ENCODE results near the gene ANKS3.

The ANKS3 gene

GRCh38 chr16:4682616-4683254 lies 51.3 kb downstream of the ANKS3 start:
- peak; percentile 39 for DNase-seq

- no peak for DNase-seq
Observed at GRCh38 chr16:4682084-4682591, 51.9 kb downstream of the ANKS3 start.

GRCh38 chr16:4681471-4682083 lies 52.5 kb downstream of the ANKS3 start:
- DNase-seq = no peak

- DNase-seq = no peak
Observed at GRCh38 chr16:4680673-4681470, 53.2 kb downstream of the ANKS3 start.

GRCh38 chr16:4679850-4680636 lies 54.0 kb downstream of the ANKS3 start:
- no peak for DNase-seq

- no peak for DNase-seq
Observed at GRCh38 chr16:4679156-4679849, 54.8 kb downstream of the ANKS3 start.

- DNase-seq = no peak
Observed at GRCh38 chr16:4678596-4678995, 55.5 kb downstream of the ANKS3 start.

GRCh38 chr16:4677994-4678393 lies 56.1 kb downstream of the ANKS3 start:
- no peak for DNase-seq

- DNase-seq = no peak
Observed at GRCh38 chr16:4677390-4677789, 56.7 kb downstream of the ANKS3 start.

GRCh38 chr16:4676831-4677230 lies 57.2 kb downstream of the ANKS3 start:
- no peak for DNase-seq

- DNase-seq = peak; percentile 62
Observed at GRCh38 chr16:4675864-4676786, 57.9 kb downstream of the ANKS3 start.

GRCh38 chr16:4674926-4675530 lies 59.0 kb downstream of the ANKS3 start:
- DNase-seq = no peak

- DNase-seq = no peak
Observed at GRCh38 chr16:4673387-4674046, 60.6 kb downstream of the ANKS3 start.

- no peak for DNase-seq
Observed at GRCh38 chr16:4668313-4668960, 65.6 kb downstream of the ANKS3 start.

- no peak for DNase-seq
Observed at GRCh38 chr16:4667203-4667963, 66.7 kb downstream of the ANKS3 start.

- DNase-seq = no peak
Observed at GRCh38 chr16:4666537-4667202, 67.4 kb downstream of the ANKS3 start.

GRCh38 chr16:4664538-4665418 lies 69.3 kb downstream of the ANKS3 start:
- peak; percentile 55 for DNase-seq
